ENCODE results near the gene IL10RB. TPM values are rescaled to one million over a fixed set of nuclear protein-coding genes. Genes with fewer than 3 reads are reported as not detected.

IL10RB gene
- total RNA-seq, 2 donors from 2014 or later = 6.6 to 27.0 TPM

DNA sequence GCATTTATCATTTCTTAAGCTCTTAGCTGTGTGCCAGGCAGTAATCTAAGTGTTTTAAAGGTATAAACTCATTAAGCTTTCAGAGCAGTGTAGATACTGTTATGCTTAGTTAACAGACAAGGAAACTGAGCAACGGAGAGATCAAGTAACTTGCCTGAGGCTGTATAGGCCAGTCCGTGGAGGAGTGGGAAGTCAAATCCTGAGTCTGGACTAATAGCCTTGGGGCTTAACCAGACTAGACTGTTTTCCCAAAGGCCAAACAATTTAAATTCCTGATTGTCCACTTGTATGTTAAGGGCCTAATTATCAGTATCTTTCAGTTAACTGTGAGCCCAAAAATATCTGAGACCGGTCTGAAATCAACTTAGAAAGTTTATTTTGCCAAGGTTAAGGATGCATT is 61.2 kb downstream of the IL10RB start:
- Histone ChIP-seq H3K27ac (no peak overlapping the region), H3K27me3 (no peaks in the 10 kb centered on the region), H3K4me3 (no peak overlapping the region), H3K4me1 (peaks cover 24% of the 10 kb centered on the region), H3K9me3 (no peaks in the 10 kb centered on the region), H3K36me3 (replicated peaks in 1 of 2; ENCODE audit: insufficient read depth in 1 of 2, low read depth in 2 of 2) (no peaks in the 10 kb centered on the region)
- no peak for DNase-seq
- no peak for TF ChIP-seq POLR2A (IDR thresholded peaks at IDR 0.05)
- TF ChIP-seq, protein P1, sequence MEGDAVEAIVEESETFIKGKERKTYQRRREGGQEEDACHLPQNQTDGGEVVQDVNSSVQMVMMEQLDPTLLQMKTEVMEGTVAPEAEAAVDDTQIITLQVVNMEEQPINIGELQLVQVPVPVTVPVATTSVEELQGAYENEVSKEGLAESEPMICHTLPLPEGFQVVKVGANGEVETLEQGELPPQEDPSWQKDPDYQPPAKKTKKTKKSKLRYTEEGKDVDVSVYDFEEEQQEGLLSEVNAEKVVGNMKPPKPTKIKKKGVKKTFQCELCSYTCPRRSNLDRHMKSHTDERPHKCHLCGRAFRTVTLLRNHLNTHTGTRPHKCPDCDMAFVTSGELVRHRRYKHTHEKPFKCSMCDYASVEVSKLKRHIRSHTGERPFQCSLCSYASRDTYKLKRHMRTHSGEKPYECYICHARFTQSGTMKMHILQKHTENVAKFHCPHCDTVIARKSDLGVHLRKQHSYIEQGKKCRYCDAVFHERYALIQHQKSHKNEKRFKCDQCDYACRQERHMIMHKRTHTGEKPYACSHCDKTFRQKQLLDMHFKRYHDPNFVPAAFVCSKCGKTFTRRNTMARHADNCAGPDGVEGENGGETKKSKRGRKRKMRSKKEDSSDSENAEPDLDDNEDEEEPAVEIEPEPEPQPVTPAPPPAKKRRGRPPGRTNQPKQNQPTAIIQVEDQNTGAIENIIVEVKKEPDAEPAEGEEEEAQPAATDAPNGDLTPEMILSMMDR (IDR thresholded peaks at IDR 0.05) = no peak
- ATAC-seq = no peak
- intact Hi-C loops (cut with DNase I) = no loop called here
- WGBS, 2 donors = 82 to 83% methylated on average over 3 of the region's 3 CpGs

DNA sequence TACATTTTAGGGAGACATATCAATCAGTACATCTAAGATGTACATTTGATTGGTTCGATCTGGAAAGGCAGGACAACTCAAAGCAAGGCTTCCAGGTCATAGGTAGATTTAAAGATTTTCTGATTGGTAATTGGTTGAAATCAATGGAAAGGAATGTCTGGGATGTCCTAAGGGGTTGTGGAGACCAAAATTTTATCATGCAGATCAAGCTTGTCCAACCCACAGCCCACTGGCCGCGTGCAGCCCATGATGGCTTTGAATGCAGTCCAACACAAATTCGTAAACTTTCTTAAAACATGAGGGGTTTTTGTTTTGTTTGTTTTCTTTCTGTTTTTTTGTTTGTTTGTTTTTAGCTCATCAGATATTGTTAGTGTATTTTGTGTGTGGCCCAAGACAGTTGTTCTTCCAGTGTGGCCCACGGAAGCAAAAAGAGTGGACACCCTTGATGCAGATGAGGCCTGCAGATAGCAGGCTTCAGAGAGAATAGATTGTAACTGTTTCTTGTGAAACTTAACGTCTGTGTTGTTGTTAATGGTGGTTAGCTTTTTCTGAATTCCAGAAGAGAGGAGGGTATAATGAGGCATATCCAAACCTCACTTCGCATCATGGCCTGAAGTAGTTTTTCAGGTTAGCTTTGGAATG is 61.7 kb downstream of the IL10RB start:
- Histone ChIP-seq H3K27me3 (no peaks in the 10 kb centered on the region), H3K9me3 (peaks cover 0 to 3% (median 0%) of the 10 kb centered on the region in 3 donors), H3K36me3 (replicated peaks in 1 of 2; ENCODE audit: insufficient read depth in 1 of 2, low read depth in 2 of 2) (no peaks in the 10 kb centered on the region), H3K27ac (no peak overlapping the region), H3K4me1 (peaks cover 24% of the 10 kb centered on the region), H3K4me3 (no peak overlapping the region)
- TF ChIP-seq, protein P1 (IDR thresholded peaks at IDR 0.05) = no peak
- TF ChIP-seq POLR2A (IDR thresholded peaks at IDR 0.05) = no peak
- WGBS, 2 donors = 77 to 89% methylated on average over 7 of the region's 7 CpGs
- DNase-seq (no peak), ATAC-seq (no peak)
- intact Hi-C loops (cut with DNase I) = no loop called here

DNA sequence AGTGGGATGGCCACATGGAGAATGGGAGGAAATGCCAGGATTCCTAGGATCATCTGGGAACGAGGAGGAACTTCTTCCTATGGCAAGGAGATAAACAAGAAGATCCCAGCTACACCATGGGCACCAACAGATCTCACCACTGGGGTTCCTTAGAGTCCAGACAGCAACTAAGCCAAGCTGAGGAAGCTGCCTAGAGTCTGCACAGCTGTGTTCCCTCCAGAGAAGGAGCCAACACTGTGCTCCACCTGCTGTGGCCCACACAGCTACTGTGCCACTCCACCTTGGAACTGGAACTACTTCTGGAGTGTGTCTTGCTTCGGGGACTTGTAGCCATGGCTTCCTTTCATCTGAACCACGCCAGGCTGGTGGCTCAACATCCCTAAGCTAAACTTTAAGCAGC is 64.6 kb downstream of the IL10RB start:
- Histone ChIP-seq H3K4me1 (peaks cover 21% of the 10 kb centered on the region), H3K27me3 (no peaks in the 10 kb centered on the region), H3K9me3 (peaks cover 0 to 6% (median 0%) of the 10 kb centered on the region in 3 donors), H3K36me3 (replicated peaks in 1 of 2; ENCODE audit: insufficient read depth in 1 of 2, low read depth in 2 of 2) (no peaks in the 10 kb centered on the region), H3K4me3 (no peak overlapping the region), H3K27ac (no peak overlapping the region)
- no peak for TF ChIP-seq POLR2A (IDR thresholded peaks at IDR 0.05)
- TF ChIP-seq, protein P1 (IDR thresholded peaks at IDR 0.05) = no peak
- DNase-seq (no peak), ATAC-seq (no peak)
- 99 to 100% methylated on average over 3 of the region's 3 CpGs for WGBS, 2 donors
- intact Hi-C loops (cut with DNase I) = no loop called here

DNA sequence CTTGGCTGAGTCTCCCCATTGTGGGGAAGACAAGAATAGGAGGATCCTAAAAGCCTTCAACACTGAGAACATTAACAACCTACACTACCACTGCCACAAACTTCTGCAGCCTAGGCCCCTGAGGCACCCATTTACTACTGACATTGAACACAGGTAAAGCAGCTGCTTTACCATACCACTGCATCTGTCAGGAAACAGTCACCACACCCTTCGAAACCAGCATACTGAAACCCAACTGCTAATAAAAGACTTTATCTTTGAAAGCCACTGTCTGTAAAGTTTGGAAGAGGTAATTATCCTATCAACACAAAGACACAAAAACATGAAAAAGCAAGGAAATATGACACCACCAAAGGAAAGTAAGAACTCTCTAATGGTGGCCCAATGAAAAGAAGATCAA is 66.0 kb downstream of the IL10RB start:
- Histone ChIP-seq H3K27me3 (no peaks in the 10 kb centered on the region), H3K27ac (no peak overlapping the region), H3K4me1 (peaks cover 6% of the 10 kb centered on the region), H3K9me3 (peaks cover 0 to 6% (median 0%) of the 10 kb centered on the region in 3 donors), H3K36me3 (replicated peaks in 1 of 2; ENCODE audit: insufficient read depth in 1 of 2, low read depth in 2 of 2) (no peaks in the 10 kb centered on the region), H3K4me3 (no peak overlapping the region)
- intact Hi-C loops (cut with DNase I) = no loop called here
- TF ChIP-seq, protein P1 (IDR thresholded peaks at IDR 0.05) = no peak
- no peak for TF ChIP-seq POLR2A (IDR thresholded peaks at IDR 0.05)
- 90 to 100% methylated on average over 1 of the region's 1 CpG for WGBS, 2 donors
- DNase-seq (no peak), ATAC-seq (no peak)

DNA sequence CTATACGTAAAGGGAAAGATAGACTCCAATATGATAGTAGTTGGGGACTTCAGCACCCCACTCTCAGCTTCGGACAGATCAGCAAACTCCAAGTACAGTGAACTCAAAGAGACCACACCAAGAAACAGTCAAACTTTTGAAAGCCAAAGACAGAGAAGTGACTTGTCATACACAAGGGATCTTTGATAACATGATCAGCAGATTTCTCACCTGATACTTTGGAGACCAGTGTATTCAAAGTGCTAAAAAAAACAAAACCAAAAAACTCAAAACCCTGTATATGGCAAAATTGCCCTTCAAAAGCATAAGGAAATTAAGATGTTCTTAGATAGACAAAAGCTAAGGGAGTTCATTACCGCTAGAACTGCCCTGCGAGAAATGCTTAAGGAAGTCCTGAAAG is 68.0 kb downstream of the IL10RB start:
- ATAC-seq (no peak), DNase-seq (no peak)
- Histone ChIP-seq H3K9me3 (peaks cover 0 to 6% (median 0%) of the 10 kb centered on the region in 3 donors), H3K27me3 (no peaks in the 10 kb centered on the region), H3K36me3 (replicated peaks in 1 of 2; ENCODE audit: insufficient read depth in 1 of 2, low read depth in 2 of 2) (no peaks in the 10 kb centered on the region), H3K27ac (no peak overlapping the region), H3K4me3 (no peak overlapping the region), H3K4me1 (no peaks in the 10 kb centered on the region)
- TF ChIP-seq, protein P1 (IDR thresholded peaks at IDR 0.05) = no peak
- no peak for TF ChIP-seq POLR2A (IDR thresholded peaks at IDR 0.05)
- 71 to 81% methylated on average over 4 of the region's 4 CpGs for WGBS, 2 donors
- intact Hi-C loops (cut with DNase I) = no loop called here

All from body of pancreas (tissue), 4 donors.